ENCODE measurements around the gene USH2A. TPM values are rescaled to one million over a fixed set of nuclear protein-coding genes. Genes with fewer than 3 reads are reported as not detected.

The USH2A gene
- total RNA-seq, 1 donor from 2014 or later: not detected

- no peak for TF ChIP-seq CTCF (IDR thresholded peaks at IDR 0.05)
- no peak overlapping the region for H3K27ac ChIP-seq
- no peaks in the 10 kb centered on the region for H3K27me3 ChIP-seq
- intact Hi-C loops (cut with DNase I): no loop called here
- H3K36me3 ChIP-seq: no peaks in the 10 kb centered on the region
- no peak for DNase-seq (ENCODE audit: low spot score in 2 of 2)
- H3K9me3 ChIP-seq: no peaks in the 10 kb centered on the region
- H3K4me1 ChIP-seq: no peaks in the 10 kb centered on the region
- H3K4me3 ChIP-seq: no peak overlapping the region
These were observed 792.2 kb downstream of the USH2A start for GRCh38 chr1:215631040-215631439.

DNA sequence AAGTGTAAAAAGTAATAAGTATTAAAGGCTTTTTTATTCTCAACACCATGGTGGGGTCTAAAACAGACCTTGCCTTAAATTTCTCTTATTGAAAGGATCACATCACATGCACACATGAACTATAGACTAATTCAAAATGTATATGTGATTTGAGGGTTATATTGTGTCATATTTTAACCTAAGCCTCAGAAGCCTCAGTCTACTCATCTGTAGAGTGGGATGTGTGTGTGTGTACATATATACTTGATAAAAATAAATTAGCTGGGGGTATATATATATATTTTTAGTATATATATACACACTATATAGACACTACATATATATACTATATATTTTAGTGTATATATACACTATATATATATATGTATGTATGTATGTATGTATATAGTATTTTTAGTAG is 797.3 kb downstream of the USH2A start:
- H3K27ac ChIP-seq: no peak overlapping the region
- peaks cover 0 to 13% of the 10 kb centered on the region in 2 donors for H3K36me3 ChIP-seq
- intact Hi-C loops (cut with DNase I): no loop called here
- no peak for DNase-seq (ENCODE audit: low spot score in 2 of 2)
- TF ChIP-seq CTCF (IDR thresholded peaks at IDR 0.05): no peak
- no peak overlapping the region for H3K4me3 ChIP-seq
- no peaks in the 10 kb centered on the region for H3K4me1 ChIP-seq
- H3K9me3 ChIP-seq: no peaks in the 10 kb centered on the region
- no peaks in the 10 kb centered on the region for H3K27me3 ChIP-seq

DNA sequence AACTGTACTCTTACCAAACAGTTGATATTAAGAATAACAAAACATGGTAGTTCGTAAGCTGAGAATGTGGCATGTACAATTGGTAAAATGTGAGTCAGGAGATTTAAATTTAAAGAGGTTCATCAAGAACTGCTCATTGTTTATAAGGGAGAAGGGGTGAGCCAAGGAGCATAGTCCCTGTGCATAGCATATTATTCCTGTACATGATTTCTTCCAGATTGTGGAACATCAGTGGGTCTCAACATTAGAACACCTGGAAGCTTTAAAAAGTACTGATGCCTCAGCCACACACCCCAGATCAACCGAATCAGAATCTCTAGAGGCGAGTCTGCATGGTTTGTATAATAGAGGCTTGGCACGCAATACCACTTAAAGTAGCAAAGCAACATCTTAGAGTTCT is 800.1 kb downstream of the USH2A start:
- H3K4me3 ChIP-seq: no peak overlapping the region
- H3K9me3 ChIP-seq: no peaks in the 10 kb centered on the region
- no peak for TF ChIP-seq CTCF (IDR thresholded peaks at IDR 0.05)
- no peaks in the 10 kb centered on the region for H3K27me3 ChIP-seq
- peaks cover 13 to 33% of the 10 kb centered on the region in 2 donors for H3K36me3 ChIP-seq
- DNase-seq (ENCODE audit: low spot score in 2 of 2): no peak
- intact Hi-C loops (cut with DNase I): no loop called here
- no peak overlapping the region for H3K27ac ChIP-seq
- no peaks in the 10 kb centered on the region for H3K4me1 ChIP-seq

- H3K9me3 ChIP-seq: no peaks in the 10 kb centered on the region
- no peak for TF ChIP-seq CTCF (IDR thresholded peaks at IDR 0.05)
- no peak overlapping the region for H3K4me3 ChIP-seq
- no peaks in the 10 kb centered on the region for H3K27me3 ChIP-seq
- peaks cover 13 to 31% of the 10 kb centered on the region in 2 donors for H3K36me3 ChIP-seq
- H3K27ac ChIP-seq: no peak overlapping the region
- intact Hi-C loops (cut with DNase I): no loop called here
- H3K4me1 ChIP-seq: no peaks in the 10 kb centered on the region
- no peak for DNase-seq (ENCODE audit: low spot score in 2 of 2)
These were observed 805.3 kb downstream of the USH2A start for GRCh38 chr1:215617979-215618378.

- intact Hi-C loops (cut with DNase I): no loop called here
- Histone ChIP-seq H3K4me1 (peaks cover 0 to 4% of the 10 kb centered on the region in 2 donors), H3K4me3 (no peak overlapping the region), H3K36me3 (peaks cover 3 to 10% of the 10 kb centered on the region in 2 donors), H3K27me3 (no peaks in the 10 kb centered on the region), H3K27ac (peak overlapping the region in 1 of 2 donors; percentile 21), H3K9me3 (no peaks in the 10 kb centered on the region)
- DNase-seq (ENCODE audit: low spot score in 2 of 2): no peak
- no peak for TF ChIP-seq CTCF (IDR thresholded peaks at IDR 0.05)
These were observed 810.9 kb downstream of the USH2A start for GRCh38 chr1:215612391-215612790.

GRCh38 chr1:215608646-215609045 is 814.6 kb downstream of the USH2A start:
- peaks cover 7 to 8% of the 10 kb centered on the region in 2 donors for H3K36me3 ChIP-seq
- no peak overlapping the region for H3K4me3 ChIP-seq
- no peak for TF ChIP-seq CTCF (IDR thresholded peaks at IDR 0.05)
- intact Hi-C loops (cut with DNase I): loop anchor here (5.0 kb wide), 1 partner anchor 41 kb away; the partner anchor contains the start of gene KCTD3
- H3K4me1 ChIP-seq: peaks cover 0 to 4% of the 10 kb centered on the region in 2 donors
- no peaks in the 10 kb centered on the region for H3K27me3 ChIP-seq
- H3K27ac ChIP-seq: no peak overlapping the region
- no peaks in the 10 kb centered on the region for H3K9me3 ChIP-seq
- no peak for DNase-seq (ENCODE audit: low spot score in 2 of 2)

Measured in ascending aorta (tissue), 2 donors.